Measurements from ENCODE around the gene GOLPH3.
"Not testable (repeated sequence)": the region's sequence is repeated elsewhere in the genome, so short reads cannot be mapped to it uniquely, and the experiment has no call there.

DNA sequence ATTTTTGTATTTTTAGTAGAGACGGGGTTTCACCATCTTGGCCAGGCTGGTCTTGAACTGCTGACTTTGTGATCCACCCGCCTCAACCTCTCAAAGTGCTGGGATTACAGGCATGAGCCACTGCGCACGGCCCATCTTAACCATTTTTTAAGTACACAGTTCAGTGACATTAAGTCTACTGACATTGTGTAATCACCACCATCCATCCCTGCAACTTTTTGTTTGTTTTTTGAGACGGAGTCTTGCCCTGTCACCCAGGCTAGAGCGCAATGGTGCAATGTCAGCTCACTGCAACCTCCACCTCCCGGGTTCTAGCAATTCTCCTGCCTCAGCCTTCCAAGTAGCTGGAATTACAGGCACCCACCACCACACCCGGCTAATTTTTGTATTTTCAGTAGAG is 55.2 kb downstream of the GOLPH3 start:
- not testable (repeated sequence) for TF ChIP-seq POLR2A, POLR2AphosphoS5 (IDR thresholded peaks at IDR 0.05; ENCODE audit: low read depth, low read length)
